ENCODE measurements around the gene EEF1B2.
"Not testable (repeated sequence)": the region's sequence is repeated elsewhere in the genome, so short reads cannot be mapped to it uniquely, and the experiment has no call there.

GRCh38 chr2:206168230-206168629 is 8.5 kb downstream of the EEF1B2 start:
- TF ChIP-seq, protein P1, sequence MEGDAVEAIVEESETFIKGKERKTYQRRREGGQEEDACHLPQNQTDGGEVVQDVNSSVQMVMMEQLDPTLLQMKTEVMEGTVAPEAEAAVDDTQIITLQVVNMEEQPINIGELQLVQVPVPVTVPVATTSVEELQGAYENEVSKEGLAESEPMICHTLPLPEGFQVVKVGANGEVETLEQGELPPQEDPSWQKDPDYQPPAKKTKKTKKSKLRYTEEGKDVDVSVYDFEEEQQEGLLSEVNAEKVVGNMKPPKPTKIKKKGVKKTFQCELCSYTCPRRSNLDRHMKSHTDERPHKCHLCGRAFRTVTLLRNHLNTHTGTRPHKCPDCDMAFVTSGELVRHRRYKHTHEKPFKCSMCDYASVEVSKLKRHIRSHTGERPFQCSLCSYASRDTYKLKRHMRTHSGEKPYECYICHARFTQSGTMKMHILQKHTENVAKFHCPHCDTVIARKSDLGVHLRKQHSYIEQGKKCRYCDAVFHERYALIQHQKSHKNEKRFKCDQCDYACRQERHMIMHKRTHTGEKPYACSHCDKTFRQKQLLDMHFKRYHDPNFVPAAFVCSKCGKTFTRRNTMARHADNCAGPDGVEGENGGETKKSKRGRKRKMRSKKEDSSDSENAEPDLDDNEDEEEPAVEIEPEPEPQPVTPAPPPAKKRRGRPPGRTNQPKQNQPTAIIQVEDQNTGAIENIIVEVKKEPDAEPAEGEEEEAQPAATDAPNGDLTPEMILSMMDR (IDR thresholded peaks at IDR 0.05 in 8 of 11, conservative IDR thresholded peaks at IDR 0.05 in 3 of 11): not testable (repeated sequence)
- TF ChIP-seq POLR2AphosphoS5, POLR2A (IDR thresholded peaks at IDR 0.05): not testable (repeated sequence)
